ENCODE results near the gene SH2D3A.

GRCh38 chr19:6812612-6813011, 45.4 kb upstream of the SH2D3A start:
- TF ChIP-seq, protein P1, sequence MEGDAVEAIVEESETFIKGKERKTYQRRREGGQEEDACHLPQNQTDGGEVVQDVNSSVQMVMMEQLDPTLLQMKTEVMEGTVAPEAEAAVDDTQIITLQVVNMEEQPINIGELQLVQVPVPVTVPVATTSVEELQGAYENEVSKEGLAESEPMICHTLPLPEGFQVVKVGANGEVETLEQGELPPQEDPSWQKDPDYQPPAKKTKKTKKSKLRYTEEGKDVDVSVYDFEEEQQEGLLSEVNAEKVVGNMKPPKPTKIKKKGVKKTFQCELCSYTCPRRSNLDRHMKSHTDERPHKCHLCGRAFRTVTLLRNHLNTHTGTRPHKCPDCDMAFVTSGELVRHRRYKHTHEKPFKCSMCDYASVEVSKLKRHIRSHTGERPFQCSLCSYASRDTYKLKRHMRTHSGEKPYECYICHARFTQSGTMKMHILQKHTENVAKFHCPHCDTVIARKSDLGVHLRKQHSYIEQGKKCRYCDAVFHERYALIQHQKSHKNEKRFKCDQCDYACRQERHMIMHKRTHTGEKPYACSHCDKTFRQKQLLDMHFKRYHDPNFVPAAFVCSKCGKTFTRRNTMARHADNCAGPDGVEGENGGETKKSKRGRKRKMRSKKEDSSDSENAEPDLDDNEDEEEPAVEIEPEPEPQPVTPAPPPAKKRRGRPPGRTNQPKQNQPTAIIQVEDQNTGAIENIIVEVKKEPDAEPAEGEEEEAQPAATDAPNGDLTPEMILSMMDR (IDR thresholded peaks at IDR 0.05): no peak
- TF ChIP-seq, protein P2, sequence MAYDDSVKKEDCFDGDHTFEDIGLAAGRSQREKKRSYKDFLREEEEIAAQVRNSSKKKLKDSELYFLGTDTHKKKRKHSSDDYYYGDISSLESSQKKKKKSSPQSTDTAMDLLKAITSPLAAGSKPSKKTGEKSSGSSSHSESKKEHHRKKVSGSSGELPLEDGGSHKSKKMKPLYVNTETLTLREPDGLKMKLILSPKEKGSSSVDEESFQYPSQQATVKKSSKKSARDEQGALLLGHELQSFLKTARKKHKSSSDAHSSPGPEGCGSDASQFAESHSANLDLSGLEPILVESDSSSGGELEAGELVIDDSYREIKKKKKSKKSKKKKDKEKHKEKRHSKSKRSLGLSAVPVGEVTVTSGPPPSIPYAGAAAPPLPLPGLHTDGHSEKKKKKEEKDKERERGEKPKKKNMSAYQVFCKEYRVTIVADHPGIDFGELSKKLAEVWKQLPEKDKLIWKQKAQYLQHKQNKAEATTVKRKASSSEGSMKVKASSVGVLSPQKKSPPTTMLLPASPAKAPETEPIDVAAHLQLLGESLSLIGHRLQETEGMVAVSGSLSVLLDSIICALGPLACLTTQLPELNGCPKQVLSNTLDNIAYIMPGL (CRISPR knock-in tag; IDR thresholded peaks at IDR 0.05): no peak
